Measurements from ENCODE around the gene ING4. TPM values are rescaled to one million over a fixed set of nuclear protein-coding genes. Genes with fewer than 3 reads are reported as not detected.

The ING4 gene
- total RNA-seq, 4 donors from 2014 or later: 13.4 to 52.9 (median 41.4) TPM

GRCh38 chr12:6643569-6644256, 19.2 kb downstream of the ING4 start:
- no peak for TF ChIP-seq CTCF (IDR thresholded peaks at IDR 0.05; ENCODE audit: low read depth)

- TF ChIP-seq CTCF (IDR thresholded peaks at IDR 0.05; ENCODE audit: low read depth): no peak
Measured at GRCh38 chr12:6641131-6641530, 21.8 kb downstream of the ING4 start.

- TF ChIP-seq CTCF (IDR thresholded peaks at IDR 0.05; ENCODE audit: low read depth): no peak
Measured at GRCh38 chr12:6640497-6640896, 22.4 kb downstream of the ING4 start.

- TF ChIP-seq CTCF (IDR thresholded peaks at IDR 0.05; ENCODE audit: low read depth): no peak
Measured at GRCh38 chr12:6639151-6639801, 23.6 kb downstream of the ING4 start.

GRCh38 chr12:6638305-6638704, 24.6 kb downstream of the ING4 start:
- no peak for TF ChIP-seq CTCF (IDR thresholded peaks at IDR 0.05; ENCODE audit: low read depth)

- no peak for TF ChIP-seq CTCF (IDR thresholded peaks at IDR 0.05; ENCODE audit: low read depth)
Measured at GRCh38 chr12:6635856-6636531, 26.9 kb downstream of the ING4 start, which contains the start of gene LPAR5. Gene LPAR5, minus strand, starts transcription at chr12:6635959. Its CDS starts 14,711 bp downstream, at chr12:6621248.

- no peak for TF ChIP-seq CTCF (IDR thresholded peaks at IDR 0.05; ENCODE audit: low read depth)
Measured at GRCh38 chr12:6635375-6635855, 27.5 kb downstream of the ING4 start.

Data from subcutaneous adipose tissue (tissue), 4 donors.